ENCODE data around the gene MVB12B.

- TF ChIP-seq CEBPB (IDR thresholded peaks at IDR 0.05; ENCODE audit: low read depth, low read length) (peak; percentile 12; the same call in 1 of the 2 replicates), CTCF (conservative IDR thresholded peaks at IDR 0.05; ENCODE audit: low read depth, low read length) (no peak), MXI1 (IDR thresholded peaks at IDR 0.05; ENCODE audit: borderline replicate concordance, low read depth, low read length) (no peak), RAD21 (IDR thresholded peaks at IDR 0.05; ENCODE audit: low read length) (no peak), RCOR1 (IDR thresholded peaks at IDR 0.05; ENCODE audit: insufficient replicate concordance, low read length) (no peak), MAFK (IDR thresholded peaks at IDR 0.05; ENCODE audit: low read depth, low read length) (no peak), CHD1 (IDR thresholded peaks at IDR 0.05; ENCODE audit: low read depth, low read length) (no peak), USF2 (IDR thresholded peaks at IDR 0.05; ENCODE audit: low read depth, low read length) (no peak), RFX5 (IDR thresholded peaks at IDR 0.05; ENCODE audit: low read depth, low read length) (peak; percentile 16; the same call in 1 of the 2 replicates), NFE2L2 (IDR thresholded peaks at IDR 0.05; ENCODE audit: low read depth, low read length) (no peak), POLR2A (IDR thresholded peaks at IDR 0.05; ENCODE audit: low read depth, low read length) (no peak)
These were observed 8.3 kb downstream of the MVB12B start for GRCh38 chr9:126334721-126335621.
